Liver (tissue), 9 donors: ENCODE data around the gene SMARCC1. TPM values are rescaled to one million over a fixed set of nuclear protein-coding genes. Genes with fewer than 3 reads are reported as not detected.
A peak's percentile ranks its signal among the peaks of the same experiment; 100 is the strongest.

Source experiments
- DNase-seq: peaks from one replicate; pipeline ENCODE4 v3.0.0-alpha.2; 2017; ENCODE audit warnings: low spot score
- H3K27ac ChIP-seq, 2 donors: one replicate each; pipeline ENCODE4 v1.7.0; 2013; ENCODE audit warnings: inconsistent platforms in 2 of 2, low read length in 2 of 2, control low read depth in 1 of 2, low read depth in 1 of 2, mild to moderate bottlenecking in 1 of 2
- H3K27me3 ChIP-seq, 4 donors: one replicate each; pipeline versions ENCODE4 v1.6.1 to v1.7.0; 2013; ENCODE audit warnings: low read length in 3 of 4, inconsistent platforms in 1 of 4, mild to moderate bottlenecking in 1 of 4, moderate library complexity in 1 of 4; ENCODE audit not compliant: control insufficient read depth in 4 of 4, insufficient read depth in 4 of 4
- H3K36me3 ChIP-seq, 4 donors: one replicate each; pipeline versions ENCODE4 v1.6.1 to v1.7.0; 2013; ENCODE audit warnings: low read length in 3 of 4, mild to moderate bottlenecking in 3 of 4, low read depth in 1 of 4, moderate library complexity in 1 of 4; ENCODE audit not compliant: control insufficient read depth in 4 of 4, insufficient read depth in 3 of 4
- H3K4me1 ChIP-seq, 4 donors: one replicate each; pipeline versions ENCODE4 v1.6.1 to v1.7.0; 2013; ENCODE audit warnings: low read length in 3 of 4, mild to moderate bottlenecking in 3 of 4, moderate library complexity in 1 of 4; ENCODE audit not compliant: control insufficient read depth in 4 of 4, insufficient read depth in 4 of 4
- H3K4me3 ChIP-seq, 3 donors: one replicate each; pipeline versions ENCODE4 v1.6.1 to v1.7.0; 2013; ENCODE audit warnings: low read length in 3 of 3, control low read depth in 1 of 3, low read depth in 1 of 3, mild to moderate bottlenecking in 1 of 3
- H3K9ac ChIP-seq, 2 donors: one replicate each; pipeline ENCODE4 v1.7.0; 2013; ENCODE audit warnings: low read length in 2 of 2, mild to moderate bottlenecking in 2 of 2, moderate library complexity in 2 of 2, control low read depth in 1 of 2, low read depth in 1 of 2
- H3K9me3 ChIP-seq, 4 donors: one replicate each; pipeline versions ENCODE4 v1.6.1 to v1.7.0; 2013; ENCODE audit warnings: low read length in 3 of 4; ENCODE audit not compliant: control insufficient read depth in 4 of 4
- ATF3 ChIP-seq: IDR thresholded peaks from 2 replicates; pipeline ENCODE4 v1.6.1; 2016; ENCODE audit warnings: antibody characterized with exemption
- EGR1 ChIP-seq, 2 donors: IDR thresholded peaks; 2 replicates each; pipeline ENCODE4 v1.6.1; 2016 to 2018; ENCODE audit warnings: antibody characterized with exemption in 2 of 2, low read depth in 2 of 2
- FOXA1 ChIP-seq: IDR thresholded peaks from 2 replicates; pipeline ENCODE4 v1.6.1; 2016; ENCODE audit warnings: antibody characterized with exemption
- FOXA2 ChIP-seq: IDR thresholded peaks from 2 replicates; pipeline ENCODE4 v1.6.1; 2016; ENCODE audit warnings: antibody characterized with exemption
- GABPA ChIP-seq, 2 donors: IDR thresholded peaks in 1 of 2; conservative IDR thresholded peaks in 1 of 2; 2 replicates each; pipeline ENCODE4 v1.6.1; 2016; ENCODE audit warnings: antibody characterized with exemption in 2 of 2, mild to moderate bottlenecking in 1 of 2, moderate library complexity in 1 of 2
- HNF4A ChIP-seq, 2 donors: conservative IDR thresholded peaks; 2 replicates each; pipeline ENCODE4 v1.6.1; 2016; ENCODE audit warnings: antibody characterized with exemption in 2 of 2, mild to moderate bottlenecking in 2 of 2
- HNF4G ChIP-seq: IDR thresholded peaks from 2 replicates; pipeline ENCODE4 v1.6.1; 2016; ENCODE audit warnings: antibody characterized with exemption
- JUND ChIP-seq, 2 donors: IDR thresholded peaks; 2 replicates each; pipeline ENCODE4 v1.6.1; 2016; ENCODE audit warnings: antibody characterized with exemption in 2 of 2
- MAX ChIP-seq: IDR thresholded peaks from 2 replicates; pipeline ENCODE4 v1.6.1; 2016; ENCODE audit warnings: antibody characterized with exemption
- NR2F2 ChIP-seq: IDR thresholded peaks from 2 replicates; pipeline ENCODE4 v1.6.1; 2016; ENCODE audit warnings: antibody characterized with exemption
- RAD21 ChIP-seq, 2 donors: IDR thresholded peaks; 2 replicates each; pipeline ENCODE4 v1.6.1; 2016; ENCODE audit warnings: antibody characterized with exemption in 2 of 2, mild to moderate bottlenecking in 2 of 2
- RXRA ChIP-seq, 2 donors: IDR thresholded peaks; 2 replicates each; pipeline ENCODE4 v1.6.1; 2017 to 2018; ENCODE audit warnings: antibody characterized with exemption in 2 of 2, mild to moderate bottlenecking in 1 of 2
- SP1 ChIP-seq: IDR thresholded peaks from 2 replicates; pipeline ENCODE4 v1.6.1; 2018; ENCODE audit warnings: antibody characterized with exemption, mild to moderate bottlenecking
- TAF1 ChIP-seq: conservative IDR thresholded peaks from 2 replicates; pipeline ENCODE4 v1.6.1; 2016; ENCODE audit warnings: antibody characterized with exemption, mild to moderate bottlenecking
- YY1 ChIP-seq: IDR thresholded peaks from 2 replicates; pipeline ENCODE4 v1.6.1; 2016; ENCODE audit warnings: antibody characterized with exemption, mild to moderate bottlenecking
- ZBTB33 ChIP-seq: IDR thresholded peaks from 2 replicates; pipeline ENCODE4 v1.6.1; 2016; ENCODE audit warnings: antibody characterized with exemption
- WGBS: extraction: QIAGEN DNeasy Blood & Tissue Kit; methylation state at CpG from one replicate; pipeline ENCODE4 v1.1.7; 2013; 5-methylcytosine and 5-hydroxymethylcytosine counted together
- polyA plus RNA-seq, 2 donors: library from polyadenylated mRNA; stranded (reverse) in 1 of 2; unstranded in 1 of 2; fragments of 200-250 nt in 1 of 2; fragments of >200 nt in 1 of 2; fragmentation: Nextera tagmentation in 1 of 2; extraction: Ambion mirVana in 1 of 2; gene quantifications; one replicate each; pipeline versions ENCODE4 v1.2.1 to v1.2.3, GENCODE V29; 2013 to 2015
- total RNA-seq, 2 donors: library from RNA; depleted of rRNA; stranded (reverse); fragments of >200 nt; gene quantifications; one replicate each; pipeline ENCODE4 v1.2.3, GENCODE V29; 2014
- TF ChIP-seq, protein P1 (sequence below): IDR thresholded peaks from 2 replicates; pipeline ENCODE4 v1.6.1; 2016; ENCODE audit warnings: antibody characterized with exemption, mild to moderate bottlenecking
- TF ChIP-seq, protein P2 (sequence below): fragments of 150-350 bp; IDR thresholded peaks from 2 replicates; pipeline ENCODE4 v1.5.1; 2017; ENCODE audit warnings: improper control_type of control experiment, low read depth, low read length; ENCODE audit not compliant: missing input control
- donor health status: healthy.
- donor health status: healthy.
- donor health status: healthy.
- donor health status: healthy.
- donor health status: healthy.

SMARCC1 gene
- total and polyA plus RNA-seq, 4 donors: 6.6 to 19.8 (median 12.6) TPM

DNA sequence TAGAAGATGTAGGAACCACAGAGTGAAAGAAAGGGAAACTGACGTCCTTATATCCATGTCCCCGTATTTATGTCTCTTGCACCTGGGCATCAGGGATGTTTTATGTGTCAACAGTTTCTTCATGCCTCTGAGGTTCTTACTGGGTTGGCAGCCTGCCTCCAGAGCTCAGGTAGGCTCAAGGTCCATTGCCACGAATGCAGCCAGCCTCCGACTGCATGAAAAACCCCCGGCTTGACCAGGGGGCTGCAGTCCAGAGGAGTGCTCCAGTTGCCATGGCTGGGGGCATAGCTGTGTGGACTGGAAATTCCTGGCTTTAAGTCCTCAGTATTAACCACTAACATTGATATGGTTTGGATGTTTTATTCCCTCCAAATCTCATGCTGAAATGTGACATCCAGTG lies 200.3 kb downstream of the SMARCC1 start:
- peaks cover 0 to 3% (median 0%) of the 10 kb centered on the region in 4 donors for H3K27me3 ChIP-seq
- TF ChIP-seq FOXA2: no peak
- TF ChIP-seq MAX: no peak
- TF ChIP-seq HNF4G: peak; percentile 26
- peak; percentile 61 to 65 for TF ChIP-seq HNF4A (conservative IDR thresholded peaks at IDR 0.05)
- no peak for TF ChIP-seq EGR1 (IDR thresholded peaks at IDR 0.05; ENCODE audit: low read depth in 2 of 2)
- peak in 1 of 2 donors; percentile 8 for TF ChIP-seq RXRA (IDR thresholded peaks at IDR 0.05)
- TF ChIP-seq, protein P1, sequence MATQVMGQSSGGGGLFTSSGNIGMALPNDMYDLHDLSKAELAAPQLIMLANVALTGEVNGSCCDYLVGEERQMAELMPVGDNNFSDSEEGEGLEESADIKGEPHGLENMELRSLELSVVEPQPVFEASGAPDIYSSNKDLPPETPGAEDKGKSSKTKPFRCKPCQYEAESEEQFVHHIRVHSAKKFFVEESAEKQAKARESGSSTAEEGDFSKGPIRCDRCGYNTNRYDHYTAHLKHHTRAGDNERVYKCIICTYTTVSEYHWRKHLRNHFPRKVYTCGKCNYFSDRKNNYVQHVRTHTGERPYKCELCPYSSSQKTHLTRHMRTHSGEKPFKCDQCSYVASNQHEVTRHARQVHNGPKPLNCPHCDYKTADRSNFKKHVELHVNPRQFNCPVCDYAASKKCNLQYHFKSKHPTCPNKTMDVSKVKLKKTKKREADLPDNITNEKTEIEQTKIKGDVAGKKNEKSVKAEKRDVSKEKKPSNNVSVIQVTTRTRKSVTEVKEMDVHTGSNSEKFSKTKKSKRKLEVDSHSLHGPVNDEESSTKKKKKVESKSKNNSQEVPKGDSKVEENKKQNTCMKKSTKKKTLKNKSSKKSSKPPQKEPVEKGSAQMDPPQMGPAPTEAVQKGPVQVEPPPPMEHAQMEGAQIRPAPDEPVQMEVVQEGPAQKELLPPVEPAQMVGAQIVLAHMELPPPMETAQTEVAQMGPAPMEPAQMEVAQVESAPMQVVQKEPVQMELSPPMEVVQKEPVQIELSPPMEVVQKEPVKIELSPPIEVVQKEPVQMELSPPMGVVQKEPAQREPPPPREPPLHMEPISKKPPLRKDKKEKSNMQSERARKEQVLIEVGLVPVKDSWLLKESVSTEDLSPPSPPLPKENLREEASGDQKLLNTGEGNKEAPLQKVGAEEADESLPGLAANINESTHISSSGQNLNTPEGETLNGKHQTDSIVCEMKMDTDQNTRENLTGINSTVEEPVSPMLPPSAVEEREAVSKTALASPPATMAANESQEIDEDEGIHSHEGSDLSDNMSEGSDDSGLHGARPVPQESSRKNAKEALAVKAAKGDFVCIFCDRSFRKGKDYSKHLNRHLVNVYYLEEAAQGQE: no peak
- TF ChIP-seq GABPA (IDR thresholded peaks at IDR 0.05 in 1 of 2, conservative IDR thresholded peaks at IDR 0.05 in 1 of 2): no peak
- TF ChIP-seq ZBTB33: no peak
- no peak for TF ChIP-seq FOXA1
- TF ChIP-seq TAF1: no peak
- TF ChIP-seq, protein P2, sequence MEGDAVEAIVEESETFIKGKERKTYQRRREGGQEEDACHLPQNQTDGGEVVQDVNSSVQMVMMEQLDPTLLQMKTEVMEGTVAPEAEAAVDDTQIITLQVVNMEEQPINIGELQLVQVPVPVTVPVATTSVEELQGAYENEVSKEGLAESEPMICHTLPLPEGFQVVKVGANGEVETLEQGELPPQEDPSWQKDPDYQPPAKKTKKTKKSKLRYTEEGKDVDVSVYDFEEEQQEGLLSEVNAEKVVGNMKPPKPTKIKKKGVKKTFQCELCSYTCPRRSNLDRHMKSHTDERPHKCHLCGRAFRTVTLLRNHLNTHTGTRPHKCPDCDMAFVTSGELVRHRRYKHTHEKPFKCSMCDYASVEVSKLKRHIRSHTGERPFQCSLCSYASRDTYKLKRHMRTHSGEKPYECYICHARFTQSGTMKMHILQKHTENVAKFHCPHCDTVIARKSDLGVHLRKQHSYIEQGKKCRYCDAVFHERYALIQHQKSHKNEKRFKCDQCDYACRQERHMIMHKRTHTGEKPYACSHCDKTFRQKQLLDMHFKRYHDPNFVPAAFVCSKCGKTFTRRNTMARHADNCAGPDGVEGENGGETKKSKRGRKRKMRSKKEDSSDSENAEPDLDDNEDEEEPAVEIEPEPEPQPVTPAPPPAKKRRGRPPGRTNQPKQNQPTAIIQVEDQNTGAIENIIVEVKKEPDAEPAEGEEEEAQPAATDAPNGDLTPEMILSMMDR: no peak
- TF ChIP-seq ATF3: no peak
- TF ChIP-seq JUND (IDR thresholded peaks at IDR 0.05): no peak
- no peak for TF ChIP-seq NR2F2
- peak; percentile 22 for TF ChIP-seq SP1
- TF ChIP-seq YY1: no peak
- no peak for TF ChIP-seq RAD21 (IDR thresholded peaks at IDR 0.05)
- 31% methylated on average over 5 of the region's 5 CpGs for whole genome bisulfite sequencing
- H3K27ac ChIP-seq: no peak overlapping the region
- DNase-seq: no peak
- H3K36me3 ChIP-seq: peaks cover 0 to 11% (median 4%) of the 10 kb centered on the region in 4 donors
- peaks cover 0 to 19% (median 14%) of the 10 kb centered on the region in 4 donors for H3K4me1 ChIP-seq
- H3K9me3 ChIP-seq: no peaks in the 10 kb centered on the region
- H3K9ac ChIP-seq: no peak overlapping the region
- no peak overlapping the region for H3K4me3 ChIP-seq
